ENCODE results near the gene FOXJ3. TPM values are rescaled to one million over a fixed set of nuclear protein-coding genes. Genes with fewer than 3 reads are reported as not detected.
A peak's percentile ranks its signal among the peaks of the same experiment; 100 is the strongest.

The FOXJ3 gene
- total and polyA plus RNA-seq, 2 of the 13 experiments (the other 11 are each of a cell fraction or from before 2014, with no cell fraction given): 16.6 to 48.5 TPM

GRCh38 chr1:42214447-42214871 lies 120.6 kb downstream of the FOXJ3 start (continued):
- TF ChIP-seq ZNF781 (CRISPR knock-in tag; IDR thresholded peaks at IDR 0.05; ENCODE audit: borderline replicate concordance, not compliant biosample characterization) (no peak), IRF1 (CRISPR knock-in tag; IDR thresholded peaks at IDR 0.05; ENCODE audit: low read depth) (no peak), HNRNPK (IDR thresholded peaks at IDR 0.05; ENCODE audit: low read depth, low read length, poor library complexity, severe bottlenecking) (no peak), SRY (CRISPR knock-in tag; IDR thresholded peaks at IDR 0.05) (no peak), ZNF709 (CRISPR knock-in tag; IDR thresholded peaks at IDR 0.05) (no peak), CHCHD3 (CRISPR knock-in tag; IDR thresholded peaks at IDR 0.05) (no peak), NFRKB (IDR thresholded peaks at IDR 0.05) (no peak), ELF1 (CRISPR knock-in tag; IDR thresholded peaks at IDR 0.05) (peak; percentile 84), HNRNPH1 (optimal IDR thresholded peaks at IDR 0.05; ENCODE audit: low read depth, low read length) (no peak), RFX3 (CRISPR knock-in tag; IDR thresholded peaks at IDR 0.05) (no peak), ATF1 (CRISPR knock-in tag; IDR thresholded peaks at IDR 0.05) (peak; percentile 63; the same call in 1 of the 2 replicates), FOXA3 (CRISPR knock-in tag; IDR thresholded peaks at IDR 0.05) (peak; percentile 97), FOXP1 (IDR thresholded peaks at IDR 0.05) (no peak), FOXP1 (CRISPR knock-in tag; IDR thresholded peaks at IDR 0.05) (peak; percentile 84), TBX2 (CRISPR knock-in tag; IDR thresholded peaks at IDR 0.05; ENCODE audit: borderline replicate concordance) (peak; percentile 84; the same call in 1 of the 2 replicates), EHMT2 (IDR thresholded peaks at IDR 0.05; ENCODE audit: borderline replicate concordance, low read depth, low read length) (no peak), ZNF670 (CRISPR knock-in tag; IDR thresholded peaks at IDR 0.05; ENCODE audit: borderline replicate concordance) (no peak), ZBTB34 (CRISPR knock-in tag; IDR thresholded peaks at IDR 0.05) (no peak; the same call in 1 of the 2 replicates), ZFP90 (CRISPR knock-in tag; IDR thresholded peaks at IDR 0.05; ENCODE audit: borderline replicate concordance) (no peak), HDAC6 (IDR thresholded peaks at IDR 0.05; ENCODE audit: low read depth, low read length) (no peak), ZNF12 (CRISPR knock-in tag; IDR thresholded peaks at IDR 0.05) (peak; percentile 77; the same call in 1 of the 2 replicates), FIP1L1 (IDR thresholded peaks at IDR 0.05; ENCODE audit: borderline replicate concordance, insufficient read depth, low read depth, low read length) (no peak)
- TF ChIP-seq, protein P1, sequence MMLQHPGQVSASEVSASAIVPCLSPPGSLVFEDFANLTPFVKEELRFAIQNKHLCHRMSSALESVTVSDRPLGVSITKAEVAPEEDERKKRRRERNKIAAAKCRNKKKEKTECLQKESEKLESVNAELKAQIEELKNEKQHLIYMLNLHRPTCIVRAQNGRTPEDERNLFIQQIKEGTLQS (CRISPR knock-in tag; IDR thresholded peaks at IDR 0.05): no peak
- TF ChIP-seq, protein P2, sequence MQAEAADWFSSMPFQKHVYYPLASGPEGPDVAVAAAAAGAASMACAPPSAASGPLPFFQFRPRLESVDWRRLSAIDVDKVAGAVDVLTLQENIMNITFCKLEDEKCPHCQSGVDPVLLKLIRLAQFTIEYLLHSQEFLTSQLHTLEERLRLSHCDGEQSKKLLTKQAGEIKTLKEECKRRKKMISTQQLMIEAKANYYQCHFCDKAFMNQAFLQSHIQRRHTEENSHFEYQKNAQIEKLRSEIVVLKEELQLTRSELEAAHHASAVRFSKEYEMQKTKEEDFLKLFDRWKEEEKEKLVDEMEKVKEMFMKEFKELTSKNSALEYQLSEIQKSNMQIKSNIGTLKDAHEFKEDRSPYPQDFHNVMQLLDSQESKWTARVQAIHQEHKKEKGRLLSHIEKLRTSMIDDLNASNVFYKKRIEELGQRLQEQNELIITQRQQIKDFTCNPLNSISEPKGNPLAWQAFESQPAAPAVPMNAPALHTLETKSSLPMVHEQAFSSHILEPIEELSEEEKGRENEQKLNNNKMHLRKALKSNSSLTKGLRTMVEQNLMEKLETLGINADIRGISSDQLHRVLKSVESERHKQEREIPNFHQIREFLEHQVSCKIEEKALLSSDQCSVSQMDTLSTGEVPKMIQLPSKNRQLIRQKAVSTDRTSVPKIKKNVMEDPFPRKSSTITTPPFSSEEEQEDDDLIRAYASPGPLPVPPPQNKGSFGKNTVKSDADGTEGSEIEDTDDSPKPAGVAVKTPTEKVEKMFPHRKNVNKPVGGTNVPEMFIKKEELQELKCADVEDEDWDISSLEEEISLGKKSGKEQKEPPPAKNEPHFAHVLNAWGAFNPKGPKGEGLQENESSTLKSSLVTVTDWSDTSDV (CRISPR knock-in tag; IDR thresholded peaks at IDR 0.05): no peak
- TF ChIP-seq, protein P3, sequence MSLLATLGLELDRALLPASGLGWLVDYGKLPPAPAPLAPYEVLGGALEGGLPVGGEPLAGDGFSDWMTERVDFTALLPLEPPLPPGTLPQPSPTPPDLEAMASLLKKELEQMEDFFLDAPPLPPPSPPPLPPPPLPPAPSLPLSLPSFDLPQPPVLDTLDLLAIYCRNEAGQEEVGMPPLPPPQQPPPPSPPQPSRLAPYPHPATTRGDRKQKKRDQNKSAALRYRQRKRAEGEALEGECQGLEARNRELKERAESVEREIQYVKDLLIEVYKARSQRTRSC (CRISPR knock-in tag; IDR thresholded peaks at IDR 0.05; ENCODE audit: low read depth): no peak
